GM21515 (cell line): ENCODE data around the gene MRPL43.
A peak's percentile ranks its signal among the peaks of the same experiment; 100 is the strongest.
"Not testable (repeated sequence)": the region's sequence is repeated elsewhere in the genome, so short reads cannot be mapped to it uniquely, and the experiment has no call there.

Experiments used
- ATAC-seq: cut with Tn5 transposase; IDR thresholded peaks from one replicate; pipeline ENCODE4 v1.9.1; 2021; ENCODE audit not compliant: unreplicated experiment

MRPL43 gene

GRCh38 chr10:100986952-100987684 lies at the start of gene MRPL43, which contains the start of gene TWNK:
MRPL43 (minus strand) TSS chr10:100987497; CDS start chr10:100987443, 54 bp downstream.
TWNK (plus strand) TSS chr10:100987543; CDS start chr10:100988211, 668 bp downstream.
- ATAC-seq: peak; percentile 59

- ATAC-seq: no peak
Observed at GRCh38 chr10:101036726-101037125, 49.4 kb upstream of the MRPL43 start.

- no peak for ATAC-seq
Observed at GRCh38 chr10:101035916-101036702, 48.8 kb upstream of the MRPL43 start.

- ATAC-seq: no peak
Observed at GRCh38 chr10:101035314-101035713, 48.0 kb upstream of the MRPL43 start.

- not testable (repeated sequence) for ATAC-seq
Observed at GRCh38 chr10:101034404-101034803, 47.1 kb upstream of the MRPL43 start.

- no peak for ATAC-seq
Observed at GRCh38 chr10:101033276-101033675, 46.0 kb upstream of the MRPL43 start.

- peak; percentile 3 for ATAC-seq
Observed at GRCh38 chr10:101032637-101033224, 45.4 kb upstream of the MRPL43 start.

GRCh38 chr10:101031796-101032636 lies 44.7 kb upstream of the MRPL43 start:
- ATAC-seq: peak; percentile 39

- ATAC-seq: peak; percentile 94
Observed at GRCh38 chr10:101031128-101031795, 44.0 kb upstream of the MRPL43 start, which contains the start of the genes PDZD7 and SFXN3. PDZD7 (minus strand) TSS chr10:101031129; CDS start chr10:101030219, 910 bp downstream. SFXN3 (plus strand) TSS chr10:101031234; CDS start chr10:101034695, 3,461 bp downstream.

GRCh38 chr10:101030496-101031127 lies 43.3 kb upstream of the MRPL43 start:
- ATAC-seq: no peak

- ATAC-seq: no peak
Observed at GRCh38 chr10:101029520-101030295, 42.4 kb upstream of the MRPL43 start.

GRCh38 chr10:101028446-101029337 lies 41.4 kb upstream of the MRPL43 start:
- no peak for ATAC-seq

GRCh38 chr10:101027106-101027720 lies 39.9 kb upstream of the MRPL43 start:
- ATAC-seq: no peak

GRCh38 chr10:101022967-101023705 lies 35.8 kb upstream of the MRPL43 start:
- ATAC-seq: no peak

- ATAC-seq: no peak
Observed at GRCh38 chr10:101021692-101022251, 34.5 kb upstream of the MRPL43 start.

GRCh38 chr10:101021239-101021638 lies 33.9 kb upstream of the MRPL43 start:
- no peak for ATAC-seq
